Measurements from ENCODE around the gene PKM.

DNA sequence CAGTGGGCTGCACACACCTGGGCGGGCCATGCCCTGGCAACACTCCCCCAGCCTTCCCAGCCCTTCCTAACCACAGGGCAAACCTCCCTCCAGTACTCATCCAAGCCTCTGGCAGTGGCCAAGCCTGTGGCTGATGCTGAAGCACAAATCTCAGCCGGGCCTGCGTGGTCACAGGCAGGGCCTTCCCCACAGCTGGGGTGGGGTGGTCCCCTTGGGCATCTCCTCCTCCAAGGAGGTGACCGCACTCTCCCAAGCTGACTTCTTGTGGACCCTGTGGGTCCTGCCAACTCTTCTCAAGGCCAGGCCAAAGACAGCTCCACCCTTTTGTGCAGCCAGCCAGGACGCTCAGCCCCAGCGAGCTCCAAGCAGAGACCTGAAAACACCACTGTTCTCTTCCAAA lies 54.8 kb downstream of the PKM start:
- no peak for TF ChIP-seq EZH2 (IDR thresholded peaks at IDR 0.05)
- TF ChIP-seq, protein P1, sequence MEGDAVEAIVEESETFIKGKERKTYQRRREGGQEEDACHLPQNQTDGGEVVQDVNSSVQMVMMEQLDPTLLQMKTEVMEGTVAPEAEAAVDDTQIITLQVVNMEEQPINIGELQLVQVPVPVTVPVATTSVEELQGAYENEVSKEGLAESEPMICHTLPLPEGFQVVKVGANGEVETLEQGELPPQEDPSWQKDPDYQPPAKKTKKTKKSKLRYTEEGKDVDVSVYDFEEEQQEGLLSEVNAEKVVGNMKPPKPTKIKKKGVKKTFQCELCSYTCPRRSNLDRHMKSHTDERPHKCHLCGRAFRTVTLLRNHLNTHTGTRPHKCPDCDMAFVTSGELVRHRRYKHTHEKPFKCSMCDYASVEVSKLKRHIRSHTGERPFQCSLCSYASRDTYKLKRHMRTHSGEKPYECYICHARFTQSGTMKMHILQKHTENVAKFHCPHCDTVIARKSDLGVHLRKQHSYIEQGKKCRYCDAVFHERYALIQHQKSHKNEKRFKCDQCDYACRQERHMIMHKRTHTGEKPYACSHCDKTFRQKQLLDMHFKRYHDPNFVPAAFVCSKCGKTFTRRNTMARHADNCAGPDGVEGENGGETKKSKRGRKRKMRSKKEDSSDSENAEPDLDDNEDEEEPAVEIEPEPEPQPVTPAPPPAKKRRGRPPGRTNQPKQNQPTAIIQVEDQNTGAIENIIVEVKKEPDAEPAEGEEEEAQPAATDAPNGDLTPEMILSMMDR (IDR thresholded peaks at IDR 0.05), result no peak
- TF ChIP-seq EZH2phosphoT487 (IDR thresholded peaks at IDR 0.05), result no peak
